PC-9 (cell line): ENCODE results near the gene IKBKG. TPM values are rescaled to one million over a fixed set of nuclear protein-coding genes. Genes with fewer than 3 reads are reported as not detected.
"Not testable (repeated sequence)": the region's sequence is repeated elsewhere in the genome, so short reads cannot be mapped to it uniquely, and the experiment has no call there.

Experiments used
- BruUV-seq: library from RNA; stranded (reverse); fragments of 400-500 nt; replicated peaks from 2 replicates; lab custom pipeline; 2021; lab: Mats Ljungman, UMichigan
- CTCF ChIA-PET: fragments of 300-600 bp; sonication (Branson Sonifier 250); formaldehyde crosslinking; loops from one replicate; lab custom pipeline; 2022; ENCODE audit warnings: antibody characterized with exemption; lab: Charles Lee
- POLR2A ChIA-PET: fragments of 300-600 bp; sonication (Branson Sonifier 250); formaldehyde crosslinking; loops from one replicate; lab custom pipeline; 2022; ENCODE audit warnings: antibody characterized with exemption; ENCODE audit not compliant: unreplicated experiment; lab: Charles Lee
- DNase-seq, 2 experiments: peaks; one replicate each; pipeline versions ENCODE4 v3.0.0 to v3.0.0-alpha.2; 2015 to 2022; ENCODE audit warnings: mixed read lengths in 1 of 2
- H2AFZ ChIP-seq: fragments of 200-600 bp; sonication (generic); 2 replicates; pipeline ENCODE4 v1.8.1; 2017; ENCODE audit warnings: antibody characterized with exemption
- H3F3A ChIP-seq: fragments of 200-600 bp; sonication (generic); 2 replicates; pipeline ENCODE4 v1.8.1; 2017; ENCODE audit warnings: antibody characterized with exemption, mild to moderate bottlenecking, low read depth; ENCODE audit not compliant: insufficient read depth
- H3K27ac ChIP-seq: fragments of 200-600 bp; sonication (generic); 2 replicates; pipeline ENCODE4 v1.6.1; 2016; ENCODE audit warnings: mixed run types
- H3K27me3 ChIP-seq: fragments of 200-600 bp; sonication (generic); 2 replicates; pipeline ENCODE4 v1.6.1; 2016; ENCODE audit warnings: low read depth, mixed run types; ENCODE audit not compliant: insufficient read depth
- H3K36me3 ChIP-seq: fragments of 200-600 bp; sonication (generic); 2 replicates; pipeline ENCODE4 v1.6.1; 2016; ENCODE audit warnings: low read depth, mixed run types
- H3K4me1 ChIP-seq: fragments of 200-600 bp; sonication (generic); replicated peaks from 2 replicates; pipeline ENCODE4 v1.6.1; 2016; ENCODE audit warnings: mixed run types; ENCODE audit not compliant: insufficient read depth
- H3K4me2 ChIP-seq: fragments of 200-600 bp; sonication (generic); 2 replicates; pipeline ENCODE4 v1.6.1; 2017; ENCODE audit warnings: mixed run types
- H3K4me3 ChIP-seq: fragments of 200-600 bp; sonication (generic); 2 replicates; pipeline ENCODE4 v1.6.1; 2016; ENCODE audit warnings: mixed run types
- H3K79me2 ChIP-seq: fragments of 200-600 bp; sonication (generic); 2 replicates; pipeline ENCODE4 v1.6.1; 2017; ENCODE audit warnings: low read depth, mixed run types
- H3K9me2 ChIP-seq: fragments of 200-600 bp; sonication (generic); 2 replicates; pipeline ENCODE4 v1.8.1; 2017; ENCODE audit warnings: mild to moderate bottlenecking; ENCODE audit not compliant: insufficient read depth
- H3K9me3 ChIP-seq: fragments of 200-600 bp; sonication (generic); 2 replicates; pipeline ENCODE4 v1.8.1; 2016; ENCODE audit warnings: low read depth; ENCODE audit not compliant: insufficient read depth
- H4K20me1 ChIP-seq: fragments of 200-600 bp; sonication (generic); 2 replicates; pipeline ENCODE4 v1.8.1; 2017; ENCODE audit not compliant: insufficient read depth
- CTCF ChIP-seq: fragments of 200-600 bp; sonication (generic); conservative IDR thresholded peaks from 2 replicates; pipeline ENCODE4 v1.6.1; 2017; ENCODE audit warnings: mixed run types, antibody characterized with exemption, mild to moderate bottlenecking, moderate library complexity
- EZH2 ChIP-seq: fragments of 200-600 bp; sonication (generic); IDR thresholded peaks from 2 replicates; pipeline ENCODE4 v1.8.0; 2017; ENCODE audit warnings: antibody characterized with exemption, low read depth
- intact Hi-C: fragments of 100-400 bp; cut with micrococcal nuclease; formaldehyde crosslinking; loops from one replicate; pipeline ENCODE4 v1.10.0; 2022; ENCODE audit not compliant: unreplicated experiment
- total RNA-seq: library from RNA; stranded (reverse); gene quantifications from 2 replicates; pipeline ENCODE4 v1.2.3, GENCODE V29; 2021

Gene IKBKG
- total RNA-seq, 1 experiment from 2014 or later, result 68.3 TPM

- Histone ChIP-seq H3K79me2 (no peaks in the 10 kb centered on the region), H3K4me2 (peak overlapping the region; percentile 58), H3K27ac (peak overlapping the region; percentile 100), H3K9me2 (no peaks in the 10 kb centered on the region), H3K36me3 (no peaks in the 10 kb centered on the region), H3K4me1 (peaks cover 65% of the 10 kb centered on the region), H2AFZ (no peak overlapping the region), H4K20me1 (no peaks in the 10 kb centered on the region), H3K9me3 (no peaks in the 10 kb centered on the region), H3K4me3 (no peak overlapping the region), H3F3A (peaks cover 54% of the 10 kb centered on the region), H3K27me3 (no peaks in the 10 kb centered on the region)
- no peak for TF ChIP-seq EZH2
- no peak for TF ChIP-seq CTCF
- intact Hi-C loops, result loop anchor here (1.0 kb wide), 1 partner anchor 7 kb away; no protein-coding TSS in a partner anchor
- POLR2A ChIA-PET, result interaction anchor here (0.5 kb wide), 1 partner anchor 63 kb away, joined by 3 read pairs; no protein-coding TSS in a partner anchor
- BruUV-seq, result TSS peak; percentile 25
- peak; percentile 82 to 96 for DNase-seq
- CTCF ChIA-PET, result interaction anchor here (0.6 kb wide), 1 partner anchor 1708 kb away, joined by 3 read pairs; no protein-coding TSS in a partner anchor
Observed at GRCh38 chrX:154603438-154604430, 56.3 kb downstream of the IKBKG start.

- CTCF ChIA-PET, result no interaction called here
- no peak overlapping the region for H3K27ac ChIP-seq
- no peak overlapping the region for H3K4me3 ChIP-seq
- POLR2A ChIA-PET, result no interaction called here
- H3K79me2 ChIP-seq, result no peaks in the 10 kb centered on the region
- DNase-seq, result no peak
- no peaks in the 10 kb centered on the region for H3K9me3 ChIP-seq
- peaks cover 44% of the 10 kb centered on the region for H3F3A ChIP-seq
- intact Hi-C loops, result no loop called here
- H3K36me3 ChIP-seq, result no peaks in the 10 kb centered on the region
- BruUV-seq, result no TSS peak
- H3K9me2 ChIP-seq, result no peaks in the 10 kb centered on the region
- TF ChIP-seq EZH2 (no peak), CTCF (no peak)
- no peaks in the 10 kb centered on the region for H3K27me3 ChIP-seq
- H2AFZ ChIP-seq, result no peak overlapping the region
- no peak overlapping the region for H3K4me2 ChIP-seq
- H4K20me1 ChIP-seq, result no peaks in the 10 kb centered on the region
- H3K4me1 ChIP-seq, result peaks cover 49% of the 10 kb centered on the region
Observed at GRCh38 chrX:154605566-154605965, 58.1 kb downstream of the IKBKG start.

GRCh38 chrX:154607370-154607769 is 60.0 kb downstream of the IKBKG start:
- peaks cover 27% of the 10 kb centered on the region for H3F3A ChIP-seq
- H3K4me2 ChIP-seq, result no peak overlapping the region
- intact Hi-C loops, result no loop called here
- H3K27ac ChIP-seq, result no peak overlapping the region
- H3K36me3 ChIP-seq, result no peaks in the 10 kb centered on the region
- H3K9me2 ChIP-seq, result no peaks in the 10 kb centered on the region
- H3K4me3 ChIP-seq, result no peak overlapping the region
- no peaks in the 10 kb centered on the region for H3K27me3 ChIP-seq
- H3K79me2 ChIP-seq, result no peaks in the 10 kb centered on the region
- ChIA-PET POLR2A (no interaction called here), CTCF (no interaction called here)
- no peak for DNase-seq
- no peak overlapping the region for H2AFZ ChIP-seq
- H4K20me1 ChIP-seq, result no peaks in the 10 kb centered on the region
- no TSS peak for BruUV-seq
- TF ChIP-seq CTCF (no peak), EZH2 (no peak)
- peaks cover 34% of the 10 kb centered on the region for H3K4me1 ChIP-seq
- no peaks in the 10 kb centered on the region for H3K9me3 ChIP-seq

GRCh38 chrX:154607976-154608375 is 60.6 kb downstream of the IKBKG start:
- H2AFZ ChIP-seq, H3K9me3 ChIP-seq, POLR2A ChIA-PET, H3K36me3 ChIP-seq, intact Hi-C loops, H3K4me2 ChIP-seq, CTCF ChIA-PET, H3K27me3 ChIP-seq, H3K4me3 ChIP-seq, BruUV-seq, H4K20me1 ChIP-seq, H3K27ac ChIP-seq, H3K79me2 ChIP-seq, DNase-seq, H3K9me2 ChIP-seq: not testable (repeated sequence)
- Histone ChIP-seq H3K4me1 (peaks cover 30% of the 10 kb centered on the region), H3F3A (peaks cover 22% of the 10 kb centered on the region)

- H3K36me3 ChIP-seq, H3K9me2 ChIP-seq, H4K20me1 ChIP-seq, H2AFZ ChIP-seq, DNase-seq, H3K9me3 ChIP-seq, H3K4me2 ChIP-seq, POLR2A ChIA-PET, BruUV-seq, H3K27me3 ChIP-seq, H3K79me2 ChIP-seq, H3K4me3 ChIP-seq, intact Hi-C loops, CTCF ChIA-PET, H3K27ac ChIP-seq: not testable (repeated sequence)
- H3K4me1 ChIP-seq, result peaks cover 22% of the 10 kb centered on the region
- peaks cover 15% of the 10 kb centered on the region for H3F3A ChIP-seq
Observed at GRCh38 chrX:154608823-154609222, 61.4 kb downstream of the IKBKG start.
